ENCODE results near the gene UNC45B.

UNC45B gene

DNA sequence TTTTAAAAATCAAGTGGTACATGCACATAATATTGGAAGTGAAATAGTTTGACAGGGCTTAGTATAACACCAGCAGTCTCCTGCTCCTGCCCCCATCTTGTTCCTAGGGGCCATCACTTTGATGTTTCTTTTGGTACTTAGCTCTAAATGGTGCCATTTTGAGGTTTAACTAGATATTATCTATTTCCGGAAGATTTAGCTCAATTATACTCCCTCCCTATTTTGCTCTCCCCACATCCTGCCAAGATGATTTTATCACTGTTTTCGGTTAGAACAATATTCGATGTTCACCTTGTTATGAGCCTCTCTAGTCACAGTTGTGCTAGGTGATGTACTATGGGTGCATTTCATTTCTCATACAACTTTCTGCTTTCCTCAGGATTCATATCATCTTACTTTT is 66.6 kb downstream of the UNC45B start:
- Histone ChIP-seq H3K36me3 (ENCODE audit: control insufficient read depth in 1 of 2, insufficient read depth in 2 of 2, low read depth in 1 of 2, low read length in 2 of 2) (no peaks in the 10 kb centered on the region), H2AFZ (ENCODE audit: low read depth, low read length) (no peak overlapping the region), H3K18ac (ENCODE audit: low read depth in 1 of 2, low read length in 2 of 2) (no peak overlapping the region), H3K4ac (ENCODE audit: low read depth in 1 of 2, low read length in 2 of 2) (no peak overlapping the region), H3K9me3 (ENCODE audit: control insufficient read depth, low read length) (no peaks in the 10 kb centered on the region), H2BK5ac (ENCODE audit: low read depth, low read length, poor library complexity, severe bottlenecking) (no peak overlapping the region), H3K4me3 (ENCODE audit: insufficient read depth in 1 of 2, low read depth in 1 of 2, low read length in 2 of 2) (no peak overlapping the region), H2BK12ac (ENCODE audit: low read length in 2 of 2) (no peak overlapping the region), H4K8ac (ENCODE audit: low read length) (no peak overlapping the region), H4K91ac (ENCODE audit: low read length) (no peak overlapping the region), H3K79me1 (replicated peaks; ENCODE audit: low read length, poor library complexity, severe bottlenecking) (no peaks in the 10 kb centered on the region), H2BK120ac (ENCODE audit: low read depth, low read length) (no peak overlapping the region), H2AK5ac (ENCODE audit: low read length, severe bottlenecking) (no peak overlapping the region), H3K23ac (ENCODE audit: low read length in 2 of 2) (no peak overlapping the region), H3K9ac (ENCODE audit: low read length) (no peak overlapping the region), H3K14ac (ENCODE audit: low read length in 2 of 2) (no peak overlapping the region), H2BK15ac (ENCODE audit: low read depth, poor library complexity, severe bottlenecking) (no peak overlapping the region), H3K27me3 (ENCODE audit: control insufficient read depth in 1 of 2, insufficient read depth in 1 of 2, low read length in 2 of 2) (peaks cover 14 to 22% of the 10 kb centered on the region in 2 experiments), H3K4me1 (ENCODE audit: control insufficient read depth, insufficient read depth, low read depth, low read length) (no peaks in the 10 kb centered on the region), H3K27ac (ENCODE audit: low read length, poor library complexity, severe bottlenecking) (no peak overlapping the region), H3K4me2 (ENCODE audit: low read length, poor library complexity, severe bottlenecking) (no peak overlapping the region)
- DNase-seq = no peak
- WGBS = no CpG with 5 or more reads among the region's 3 CpGs

DNA sequence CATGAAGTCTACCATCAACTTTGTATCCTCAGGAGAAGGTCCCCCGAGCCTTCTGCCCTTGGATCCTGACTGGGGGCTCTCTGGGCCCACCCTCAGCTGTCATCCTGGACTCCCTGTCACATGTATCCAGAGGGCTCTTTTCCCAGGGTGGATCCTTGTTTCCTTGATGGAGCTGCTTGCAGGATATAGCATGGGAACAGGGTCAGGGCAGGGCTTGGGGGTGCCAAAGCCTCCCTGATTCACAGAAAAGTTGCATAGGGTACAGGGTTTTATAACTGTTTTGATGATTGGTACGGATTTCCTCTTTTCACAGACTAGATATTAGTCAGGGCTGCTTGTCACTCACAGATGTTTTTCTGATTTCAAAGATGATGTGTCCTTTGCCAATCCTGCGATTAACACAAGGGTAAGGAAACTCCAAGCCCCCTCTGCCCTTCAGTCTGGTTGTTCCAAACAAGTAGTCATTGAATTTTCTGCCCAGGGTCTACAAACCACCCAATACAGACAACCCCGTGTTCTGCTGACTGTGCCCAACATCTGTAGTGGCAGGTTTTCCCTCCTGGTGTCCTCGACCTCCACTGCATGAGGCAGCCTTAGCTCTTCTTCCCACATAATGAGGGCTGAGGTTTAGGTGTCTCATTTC is 67.1 kb downstream of the UNC45B start:
- 56% methylated on average over 4 of the region's 5 CpGs for WGBS
- Histone ChIP-seq H3K4me1 (ENCODE audit: control insufficient read depth, insufficient read depth, low read depth, low read length) (no peaks in the 10 kb centered on the region), H2BK120ac (ENCODE audit: low read depth, low read length) (no peak overlapping the region), H2BK15ac (ENCODE audit: low read depth, poor library complexity, severe bottlenecking) (no peak overlapping the region), H3K4me2 (ENCODE audit: low read length, poor library complexity, severe bottlenecking) (no peak overlapping the region), H2BK12ac (ENCODE audit: low read length in 2 of 2) (no peak overlapping the region), H3K18ac (ENCODE audit: low read depth in 1 of 2, low read length in 2 of 2) (no peak overlapping the region), H3K79me1 (replicated peaks; ENCODE audit: low read length, poor library complexity, severe bottlenecking) (no peaks in the 10 kb centered on the region), H3K9ac (ENCODE audit: low read length) (no peak overlapping the region), H3K27me3 (ENCODE audit: control insufficient read depth in 1 of 2, insufficient read depth in 1 of 2, low read length in 2 of 2) (peaks cover 14 to 22% of the 10 kb centered on the region in 2 experiments), H3K36me3 (ENCODE audit: control insufficient read depth in 1 of 2, insufficient read depth in 2 of 2, low read depth in 1 of 2, low read length in 2 of 2) (no peaks in the 10 kb centered on the region), H3K4ac (ENCODE audit: low read depth in 1 of 2, low read length in 2 of 2) (no peak overlapping the region), H4K91ac (ENCODE audit: low read length) (no peak overlapping the region), H2AFZ (ENCODE audit: low read depth, low read length) (no peak overlapping the region), H3K14ac (ENCODE audit: low read length in 2 of 2) (no peak overlapping the region), H3K27ac (ENCODE audit: low read length, poor library complexity, severe bottlenecking) (no peak overlapping the region), H3K23ac (ENCODE audit: low read length in 2 of 2) (no peak overlapping the region), H4K8ac (ENCODE audit: low read length) (no peak overlapping the region), H3K9me3 (ENCODE audit: control insufficient read depth, low read length) (no peaks in the 10 kb centered on the region), H2BK5ac (ENCODE audit: low read depth, low read length, poor library complexity, severe bottlenecking) (no peak overlapping the region), H2AK5ac (ENCODE audit: low read length, severe bottlenecking) (no peak overlapping the region), H3K4me3 (ENCODE audit: insufficient read depth in 1 of 2, low read depth in 1 of 2, low read length in 2 of 2) (no peak overlapping the region)
- DNase-seq = no peak

DNA sequence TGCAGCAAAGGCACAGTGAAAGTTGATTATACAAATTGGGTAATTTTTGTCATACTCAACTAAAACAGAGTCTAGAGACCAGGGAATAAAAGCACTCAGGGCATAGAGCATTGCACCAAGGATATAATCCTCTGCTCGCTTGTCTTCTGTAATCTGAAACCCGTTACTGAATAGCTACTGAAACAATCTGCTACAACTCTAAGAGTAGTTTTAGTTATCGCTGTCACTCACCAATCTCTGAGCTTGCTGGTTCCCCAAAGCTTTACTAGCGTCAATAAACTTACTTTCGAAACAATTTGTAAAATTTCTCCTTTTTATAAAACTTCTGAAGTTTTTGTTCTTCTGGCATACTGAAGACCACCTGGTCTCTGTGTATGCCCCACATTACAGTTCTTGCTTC is 69.5 kb downstream of the UNC45B start:
- no peaks in the 10 kb centered on the region for H3K36me3 ChIP-seq (ENCODE audit: control insufficient read depth in 1 of 2, insufficient read depth in 2 of 2, low read depth in 1 of 2, low read length in 2 of 2)
- no peak overlapping the region for H2BK120ac ChIP-seq (ENCODE audit: low read depth, low read length)
- no peak overlapping the region for H2BK15ac ChIP-seq (ENCODE audit: low read depth, poor library complexity, severe bottlenecking)
- no peak overlapping the region for H2AK5ac ChIP-seq (ENCODE audit: low read length, severe bottlenecking)
- no peaks in the 10 kb centered on the region for H3K9me3 ChIP-seq (ENCODE audit: control insufficient read depth, low read length)
- H3K14ac ChIP-seq (ENCODE audit: low read length in 2 of 2) = no peak overlapping the region
- no peak for DNase-seq
- 87% methylated on average over 5 of the region's 5 CpGs for WGBS
- no peaks in the 10 kb centered on the region for H3K79me1 ChIP-seq (replicated peaks; ENCODE audit: low read length, poor library complexity, severe bottlenecking)
- no peak overlapping the region for H3K27ac ChIP-seq (ENCODE audit: low read length, poor library complexity, severe bottlenecking)
- H3K18ac ChIP-seq (ENCODE audit: low read depth in 1 of 2, low read length in 2 of 2) = no peak overlapping the region
- H3K4me3 ChIP-seq (ENCODE audit: insufficient read depth in 1 of 2, low read depth in 1 of 2, low read length in 2 of 2) = no peak overlapping the region
- H3K9ac ChIP-seq (ENCODE audit: low read length) = no peak overlapping the region
- no peak overlapping the region for H3K23ac ChIP-seq (ENCODE audit: low read length in 2 of 2)
- H3K4me1 ChIP-seq (ENCODE audit: control insufficient read depth, insufficient read depth, low read depth, low read length) = no peaks in the 10 kb centered on the region
- no peak overlapping the region for H4K91ac ChIP-seq (ENCODE audit: low read length)
- H2BK12ac ChIP-seq (ENCODE audit: low read length in 2 of 2) = no peak overlapping the region
- H2BK5ac ChIP-seq (ENCODE audit: low read depth, low read length, poor library complexity, severe bottlenecking) = no peak overlapping the region
- H3K4ac ChIP-seq (ENCODE audit: low read depth in 1 of 2, low read length in 2 of 2) = no peak overlapping the region
- H3K4me2 ChIP-seq (ENCODE audit: low read length, poor library complexity, severe bottlenecking) = no peak overlapping the region
- no peak overlapping the region for H4K8ac ChIP-seq (ENCODE audit: low read length)
- H2AFZ ChIP-seq (ENCODE audit: low read depth, low read length) = no peak overlapping the region
- H3K27me3 ChIP-seq (ENCODE audit: control insufficient read depth in 1 of 2, insufficient read depth in 1 of 2, low read length in 2 of 2) = peaks cover 14 to 22% of the 10 kb centered on the region in 2 experiments

DNA sequence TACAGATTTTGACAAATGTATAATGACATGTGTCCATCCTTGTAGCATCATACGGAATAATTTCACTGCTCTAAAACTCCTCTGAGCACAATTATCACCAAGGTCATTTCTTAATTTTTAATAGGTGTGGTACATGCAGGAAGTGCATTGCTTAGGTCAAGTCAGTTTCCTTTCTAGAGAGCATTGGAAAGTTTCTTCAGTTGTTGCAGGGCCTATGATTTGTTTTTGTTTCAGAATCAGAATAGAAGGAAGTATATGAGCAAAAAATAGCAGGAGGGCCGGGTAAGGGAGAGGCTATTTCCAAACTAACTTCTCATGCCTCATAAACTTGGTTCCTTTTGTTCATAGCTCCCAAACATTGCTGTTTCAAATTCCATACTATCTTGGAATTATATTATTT is 71.3 kb downstream of the UNC45B start:
- Histone ChIP-seq H2BK12ac (ENCODE audit: low read length in 2 of 2) (no peak overlapping the region), H2BK5ac (ENCODE audit: low read depth, low read length, poor library complexity, severe bottlenecking) (no peak overlapping the region), H2AFZ (ENCODE audit: low read depth, low read length) (no peak overlapping the region), H2BK15ac (ENCODE audit: low read depth, poor library complexity, severe bottlenecking) (no peak overlapping the region), H3K79me1 (replicated peaks; ENCODE audit: low read length, poor library complexity, severe bottlenecking) (no peaks in the 10 kb centered on the region), H2AK5ac (ENCODE audit: low read length, severe bottlenecking) (no peak overlapping the region), H3K14ac (ENCODE audit: low read length in 2 of 2) (no peak overlapping the region), H3K9me3 (ENCODE audit: control insufficient read depth, low read length) (no peaks in the 10 kb centered on the region), H4K8ac (ENCODE audit: low read length) (no peak overlapping the region), H3K36me3 (ENCODE audit: control insufficient read depth in 1 of 2, insufficient read depth in 2 of 2, low read depth in 1 of 2, low read length in 2 of 2) (no peaks in the 10 kb centered on the region), H3K27me3 (ENCODE audit: control insufficient read depth in 1 of 2, insufficient read depth in 1 of 2, low read length in 2 of 2) (peaks cover 14 to 18% of the 10 kb centered on the region in 2 experiments), H3K9ac (ENCODE audit: low read length) (no peak overlapping the region), H3K4me2 (ENCODE audit: low read length, poor library complexity, severe bottlenecking) (no peak overlapping the region), H3K4me1 (ENCODE audit: control insufficient read depth, insufficient read depth, low read depth, low read length) (no peaks in the 10 kb centered on the region), H3K18ac (ENCODE audit: low read depth in 1 of 2, low read length in 2 of 2) (no peak overlapping the region), H2BK120ac (ENCODE audit: low read depth, low read length) (no peak overlapping the region), H3K4ac (ENCODE audit: low read depth in 1 of 2, low read length in 2 of 2) (no peak overlapping the region), H4K91ac (ENCODE audit: low read length) (no peak overlapping the region), H3K27ac (ENCODE audit: low read length, poor library complexity, severe bottlenecking) (no peak overlapping the region), H3K23ac (ENCODE audit: low read length in 2 of 2) (no peak overlapping the region), H3K4me3 (ENCODE audit: insufficient read depth in 1 of 2, low read depth in 1 of 2, low read length in 2 of 2) (no peak overlapping the region)
- DNase-seq = no peak
- no CpG with 5 or more reads among the region's 2 CpGs for WGBS

All from mesenchymal stem cell (in vitro differentiated cells and primary cell).